ENCODE data around the gene EPB41L4B.
"Not testable (repeated sequence)": the region's sequence is repeated elsewhere in the genome, so short reads cannot be mapped to it uniquely, and the experiment has no call there.

EPB41L4B gene

GRCh38 chr9:109150925-109151545, 169.8 kb downstream of the EPB41L4B start:
- no peak for DNase-seq

- no peak for DNase-seq
Observed at GRCh38 chr9:109149722-109150121, 171.1 kb downstream of the EPB41L4B start.

GRCh38 chr9:109149089-109149488, 171.8 kb downstream of the EPB41L4B start:
- DNase-seq, result no peak

- no peak for DNase-seq
Observed at GRCh38 chr9:109145051-109145450, 175.8 kb downstream of the EPB41L4B start.

- peak; percentile 14 for DNase-seq
Observed at GRCh38 chr9:109143881-109144562, 176.8 kb downstream of the EPB41L4B start.

- DNase-seq, result no peak
Observed at GRCh38 chr9:109141375-109141774, 179.5 kb downstream of the EPB41L4B start.

- DNase-seq, result no peak
Observed at GRCh38 chr9:109139851-109140250, 181.0 kb downstream of the EPB41L4B start.

- no peak for DNase-seq
Observed at GRCh38 chr9:109138421-109138820, 182.4 kb downstream of the EPB41L4B start.

- DNase-seq, result no peak
Observed at GRCh38 chr9:109134167-109134578, 186.7 kb downstream of the EPB41L4B start.

- no peak for DNase-seq
Observed at GRCh38 chr9:109133533-109133932, 187.3 kb downstream of the EPB41L4B start.

GRCh38 chr9:109132567-109133021, 188.3 kb downstream of the EPB41L4B start:
- DNase-seq, result no peak

- DNase-seq, result no peak
Observed at GRCh38 chr9:109129470-109130197, 191.2 kb downstream of the EPB41L4B start.

GRCh38 chr9:109126671-109127070, 194.2 kb downstream of the EPB41L4B start:
- DNase-seq, result not testable (repeated sequence)

GRCh38 chr9:109124121-109124520, 196.7 kb downstream of the EPB41L4B start:
- no peak for DNase-seq

- no peak for DNase-seq
Observed at GRCh38 chr9:109122726-109123621, 197.9 kb downstream of the EPB41L4B start.

Data from fibroblast of skin of right quadriceps (primary cell).